ENCODE measurements around the gene LDHB.
"Not testable (repeated sequence)": the region's sequence is repeated elsewhere in the genome, so short reads cannot be mapped to it uniquely, and the experiment has no call there.

Gene LDHB

GRCh38 chr12:21606175-21606574, 51.5 kb downstream of the LDHB start:
- no peak for DNase-seq

GRCh38 chr12:21604245-21605101, 53.2 kb downstream of the LDHB start, which contains the start of gene GYS2:
TSS of gene GYS2 (minus strand) at chr12:21604847. CDS start at chr12:21604592, 255 bp downstream.
- DNase-seq: no peak

- no peak for DNase-seq
Measured at GRCh38 chr12:21602774-21603173, 54.9 kb downstream of the LDHB start.

- no peak for DNase-seq
Measured at GRCh38 chr12:21600196-21600595, 57.4 kb downstream of the LDHB start.

- DNase-seq: peak; percentile 23
Measured at GRCh38 chr12:21599143-21599999, 58.3 kb downstream of the LDHB start.

GRCh38 chr12:21598651-21599050, 59.0 kb downstream of the LDHB start:
- DNase-seq: no peak

- not testable (repeated sequence) for DNase-seq
Measured at GRCh38 chr12:21595356-21595755, 62.3 kb downstream of the LDHB start.

- no peak for DNase-seq
Measured at GRCh38 chr12:21585485-21585884, 72.2 kb downstream of the LDHB start.
